KMS-11 (cell line): ENCODE measurements around the gene CDK14.

Experiments used
- H2AFZ ChIP-seq: fragments of 200-600 bp; sonication (generic); 2 replicates; pipeline ENCODE4 v1.6.1; 2016; ENCODE audit warnings: antibody characterized with exemption, mixed run types, low read depth
- H3K27ac ChIP-seq: fragments of 200-600 bp; sonication (generic); 2 replicates; pipeline ENCODE4 v1.6.1; 2016; ENCODE audit warnings: mild to moderate bottlenecking, mixed run types
- H3K27me3 ChIP-seq: fragments of 200-600 bp; sonication (generic); 2 replicates; pipeline ENCODE4 v1.6.1; 2017; ENCODE audit warnings: mild to moderate bottlenecking, low read depth, mixed run types, moderate library complexity; ENCODE audit not compliant: insufficient read depth
- H3K36me3 ChIP-seq: fragments of 200-600 bp; sonication (generic); 2 replicates; pipeline ENCODE4 v1.6.1; 2017; ENCODE audit warnings: mild to moderate bottlenecking, mixed run types; ENCODE audit not compliant: insufficient read depth
- H3K4me1 ChIP-seq: fragments of 200-600 bp; sonication (generic); 2 replicates; pipeline ENCODE4 v1.6.1; 2016; ENCODE audit warnings: mild to moderate bottlenecking, low read depth, mixed run types; ENCODE audit not compliant: poor library complexity, severe bottlenecking
- H3K4me2 ChIP-seq: fragments of 200-600 bp; sonication (generic); 2 replicates; pipeline ENCODE4 v1.7.0; 2016; ENCODE audit warnings: mild to moderate bottlenecking, mixed run types
- H3K4me3 ChIP-seq: fragments of 200-600 bp; sonication (generic); IDR thresholded peaks from 2 replicates; pipeline ENCODE4 v1.6.1; 2017; ENCODE audit warnings: low read depth, low read length, mixed read lengths; ENCODE audit not compliant: insufficient read depth
- H3K79me2 ChIP-seq: fragments of 200-600 bp; sonication (generic); 2 replicates; pipeline ENCODE4 v1.6.1; 2016; ENCODE audit warnings: low read depth, mixed run types; ENCODE audit not compliant: insufficient read depth
- H3K9ac ChIP-seq: fragments of 200-600 bp; sonication (generic); 2 replicates; pipeline ENCODE4 v1.6.1; 2016; ENCODE audit warnings: mild to moderate bottlenecking, mixed run types
- H4K20me1 ChIP-seq: fragments of 200-600 bp; sonication (generic); 2 replicates; pipeline ENCODE4 v1.6.1; 2016; ENCODE audit warnings: mild to moderate bottlenecking, mixed run types; ENCODE audit not compliant: insufficient read depth
- CTCF ChIP-seq: fragments of 200-600 bp; sonication (generic); conservative IDR thresholded peaks from 2 replicates; pipeline ENCODE4 v1.6.1; 2017; ENCODE audit warnings: low read depth, mild to moderate bottlenecking, antibody characterized with exemption, low read length, moderate library complexity, mixed read lengths

The CDK14 gene

GRCh38 chr7:90844421-90844820, 248.3 kb downstream of the CDK14 start:
- Histone ChIP-seq H3K79me2 (peaks cover 92% of the 10 kb centered on the region), H3K27me3 (no peaks in the 10 kb centered on the region), H3K4me1 (peaks cover 56% of the 10 kb centered on the region), H3K9ac (no peak overlapping the region), H3K4me3 (no peak overlapping the region), H2AFZ (no peak overlapping the region), H4K20me1 (peaks cover 17% of the 10 kb centered on the region), H3K4me2 (no peak overlapping the region), H3K36me3 (peaks cover 3% of the 10 kb centered on the region), H3K27ac (no peak overlapping the region)
- TF ChIP-seq CTCF = no peak

GRCh38 chr7:90846192-90846591, 250.1 kb downstream of the CDK14 start:
- H3K4me3 ChIP-seq = no peak overlapping the region
- H3K27me3 ChIP-seq = no peaks in the 10 kb centered on the region
- no peak overlapping the region for H3K27ac ChIP-seq
- H3K4me1 ChIP-seq = peaks cover 64% of the 10 kb centered on the region
- H2AFZ ChIP-seq = no peak overlapping the region
- H3K79me2 ChIP-seq = peaks cover 90% of the 10 kb centered on the region
- no peak for TF ChIP-seq CTCF
- H3K36me3 ChIP-seq = peaks cover 3% of the 10 kb centered on the region
- no peak overlapping the region for H3K4me2 ChIP-seq
- peaks cover 31% of the 10 kb centered on the region for H4K20me1 ChIP-seq
- H3K9ac ChIP-seq = no peak overlapping the region

- Histone ChIP-seq H3K36me3 (peaks cover 3% of the 10 kb centered on the region), H3K27me3 (no peaks in the 10 kb centered on the region), H2AFZ (no peak overlapping the region), H3K79me2 (peaks cover 93% of the 10 kb centered on the region), H3K4me2 (0 out of 2 replicates have a peak overlapping the region, but pooled peaks have one; percentile 9), H3K4me1 (peaks cover 72% of the 10 kb centered on the region), H3K9ac (no peak overlapping the region), H3K27ac (no peak overlapping the region), H3K4me3 (no peak overlapping the region), H4K20me1 (peaks cover 39% of the 10 kb centered on the region)
- no peak for TF ChIP-seq CTCF
Measured at GRCh38 chr7:90850066-90850465, 253.9 kb downstream of the CDK14 start.

GRCh38 chr7:90850471-90850870, 254.3 kb downstream of the CDK14 start:
- peaks cover 36% of the 10 kb centered on the region for H4K20me1 ChIP-seq
- peaks cover 93% of the 10 kb centered on the region for H3K79me2 ChIP-seq
- H3K27ac ChIP-seq = no peak overlapping the region
- TF ChIP-seq CTCF = no peak
- H3K36me3 ChIP-seq = peaks cover 3% of the 10 kb centered on the region
- no peak overlapping the region for H2AFZ ChIP-seq
- H3K4me3 ChIP-seq = no peak overlapping the region
- no peak overlapping the region for H3K9ac ChIP-seq
- H3K4me2 ChIP-seq = no peak overlapping the region
- peaks cover 72% of the 10 kb centered on the region for H3K4me1 ChIP-seq
- H3K27me3 ChIP-seq = no peaks in the 10 kb centered on the region
